ENCODE measurements around the gene KLK10. TPM values are rescaled to one million over a fixed set of nuclear protein-coding genes. Genes with fewer than 3 reads are reported as not detected.

Gene KLK10
- total and polyA plus RNA-seq, 4 experiments from 2014 or later, result not detected

- H3K27me3 Mint-ChIP-seq, result peaks cover 16 to 19% of the 10 kb centered on the region in 2 donors
- Histone ChIP-seq H3K9me3 (ENCODE audit: control insufficient read depth in 1 of 2, low read length in 2 of 2) (no peaks in the 10 kb centered on the region), H3K4me3 (ENCODE audit: low read length in 2 of 2) (no peak within 1 kb of the TSS), H3K4me1 (ENCODE audit: insufficient read depth, low read length) (no peaks in the 10 kb centered on the region), H3K27ac (ENCODE audit: low read depth, low read length) (no peak within 1 kb of the TSS), H3K27me3 (ENCODE audit: insufficient read depth, low read length) (no peaks in the 10 kb centered on the region), H3K36me3 (ENCODE audit: insufficient read depth, low read length) (no peaks in the 10 kb centered on the region)
- ChIA-PET POLR2A (ENCODE audit: partially characterized antibody) (no interaction called here), CTCF (ENCODE audit: partially characterized antibody) (no interaction called here)
- H3K36me3 Mint-ChIP-seq, result no peaks in the 10 kb centered on the region
- peak within 1 kb of the TSS in 2 of 7 donors; percentile 29 to 44 for H3K27ac Mint-ChIP-seq
- no peak for DNase-seq
- peaks cover 0 to 3% (median 0%) of the 10 kb centered on the region in 8 donors for H3K9me3 Mint-ChIP-seq
- no peak within 1 kb of the TSS for H3K4me3 Mint-ChIP-seq
- intact Hi-C loops (cut with micrococcal nuclease), result no loop called here
- H3K4me1 Mint-ChIP-seq, result no peaks in the 10 kb centered on the region
These were observed 15.2 kb upstream of the KLK10 start, which contains the start of gene KLK12 for GRCh38 chr19:51034704-51035103. Gene KLK12 (minus strand): TSS chr19:51035002. CDS start chr19:51034621, 381 bp downstream.

GRCh38 chr19:51031880-51032225 lies 12.3 kb upstream of the KLK10 start:
- H3K4me3 ChIP-seq (ENCODE audit: low read length in 2 of 2), result no peak overlapping the region
- no peaks in the 10 kb centered on the region for H3K27me3 ChIP-seq (ENCODE audit: insufficient read depth, low read length)
- Mint-ChIP-seq H3K9me3 (peaks cover 0 to 3% (median 0%) of the 10 kb centered on the region in 8 donors), H3K4me1 (peaks cover 0 to under 1% (median 0%) of the 10 kb centered on the region in 4 donors), H3K27ac (no peak overlapping the region), H3K36me3 (no peaks in the 10 kb centered on the region), H3K4me3 (no peak overlapping the region), H3K27me3 (peaks cover 20 to 28% of the 10 kb centered on the region in 2 donors)
- intact Hi-C loops (cut with micrococcal nuclease), result no loop called here
- H3K9me3 ChIP-seq (ENCODE audit: control insufficient read depth in 1 of 2, low read length in 2 of 2), result no peaks in the 10 kb centered on the region
- no peak for DNase-seq
- no peak overlapping the region for H3K27ac ChIP-seq (ENCODE audit: low read depth, low read length)
- CTCF ChIA-PET (ENCODE audit: partially characterized antibody), result no interaction called here
- no peaks in the 10 kb centered on the region for H3K4me1 ChIP-seq (ENCODE audit: insufficient read depth, low read length)
- H3K36me3 ChIP-seq (ENCODE audit: insufficient read depth, low read length), result no peaks in the 10 kb centered on the region
- POLR2A ChIA-PET (ENCODE audit: partially characterized antibody), result no interaction called here

- CTCF ChIA-PET (ENCODE audit: partially characterized antibody), result no interaction called here
These were observed 11.8 kb upstream of the KLK10 start for GRCh38 chr19:51031220-51031879.

GRCh38 chr19:51030631-51031030 lies 11.1 kb upstream of the KLK10 start:
- no peaks in the 10 kb centered on the region for H3K36me3 Mint-ChIP-seq
- Histone ChIP-seq H3K27ac (ENCODE audit: low read depth, low read length) (no peak overlapping the region), H3K4me3 (ENCODE audit: low read length in 2 of 2) (no peak overlapping the region), H3K27me3 (ENCODE audit: insufficient read depth, low read length) (no peaks in the 10 kb centered on the region), H3K36me3 (ENCODE audit: insufficient read depth, low read length) (no peaks in the 10 kb centered on the region), H3K9me3 (ENCODE audit: control insufficient read depth in 1 of 2, low read length in 2 of 2) (no peaks in the 10 kb centered on the region), H3K4me1 (ENCODE audit: insufficient read depth, low read length) (no peaks in the 10 kb centered on the region)
- H3K27ac Mint-ChIP-seq, result no peak overlapping the region
- peaks cover 0 to 3% (median under 1%) of the 10 kb centered on the region in 4 donors for H3K4me1 Mint-ChIP-seq
- POLR2A ChIA-PET (ENCODE audit: partially characterized antibody), result no interaction called here
- peaks cover 0 to 4% (median 0%) of the 10 kb centered on the region in 8 donors for H3K9me3 Mint-ChIP-seq
- H3K4me3 Mint-ChIP-seq, result no peak overlapping the region
- CTCF ChIA-PET (ENCODE audit: partially characterized antibody), result no interaction called here
- DNase-seq, result no peak
- H3K27me3 Mint-ChIP-seq, result peaks cover 23 to 31% of the 10 kb centered on the region in 2 donors
- intact Hi-C loops (cut with micrococcal nuclease), result no loop called here

More at GRCh38 chr19:51031220-51031879, 11.8 kb upstream of the KLK10 start:
- Mint-ChIP-seq H3K4me1 (peaks cover 0 to 3% (median under 1%) of the 10 kb centered on the region in 4 donors), H3K27me3 (peaks cover 23 to 31% of the 10 kb centered on the region in 2 donors), H3K36me3 (no peaks in the 10 kb centered on the region), H3K4me3 (no peak overlapping the region), H3K27ac (peak overlapping the region in 1 of 7 donors; percentile 48), H3K9me3 (peaks cover 0 to 4% (median 0%) of the 10 kb centered on the region in 8 donors)
- Histone ChIP-seq H3K4me3 (ENCODE audit: low read length in 2 of 2) (no peak overlapping the region), H3K4me1 (ENCODE audit: insufficient read depth, low read length) (no peaks in the 10 kb centered on the region), H3K27me3 (ENCODE audit: insufficient read depth, low read length) (no peaks in the 10 kb centered on the region), H3K9me3 (ENCODE audit: control insufficient read depth in 1 of 2, low read length in 2 of 2) (no peaks in the 10 kb centered on the region), H3K36me3 (ENCODE audit: insufficient read depth, low read length) (no peaks in the 10 kb centered on the region), H3K27ac (ENCODE audit: low read depth, low read length) (no peak overlapping the region)
- DNase-seq, result no peak
- intact Hi-C loops (cut with micrococcal nuclease), result no loop called here
- POLR2A ChIA-PET (ENCODE audit: partially characterized antibody), result no interaction called here

GRCh38 chr19:51029718-51030117 lies 10.2 kb upstream of the KLK10 start:
- intact Hi-C loops (cut with micrococcal nuclease), result no loop called here
- Mint-ChIP-seq H3K4me1 (peaks cover 0 to 3% (median under 1%) of the 10 kb centered on the region in 4 donors), H3K4me3 (no peak overlapping the region), H3K9me3 (peaks cover 0 to 4% (median 0%) of the 10 kb centered on the region in 8 donors), H3K27ac (no peak overlapping the region), H3K36me3 (no peaks in the 10 kb centered on the region), H3K27me3 (peaks cover 26 to 32% of the 10 kb centered on the region in 2 donors)
- DNase-seq, result no peak
- H3K4me3 ChIP-seq (ENCODE audit: low read length in 2 of 2), result no peak overlapping the region
- H3K9me3 ChIP-seq (ENCODE audit: control insufficient read depth in 1 of 2, low read length in 2 of 2), result no peaks in the 10 kb centered on the region
- H3K4me1 ChIP-seq (ENCODE audit: insufficient read depth, low read length), result no peaks in the 10 kb centered on the region
- no peaks in the 10 kb centered on the region for H3K36me3 ChIP-seq (ENCODE audit: insufficient read depth, low read length)
- CTCF ChIA-PET (ENCODE audit: partially characterized antibody), result no interaction called here
- no peaks in the 10 kb centered on the region for H3K27me3 ChIP-seq (ENCODE audit: insufficient read depth, low read length)
- no peak overlapping the region for H3K27ac ChIP-seq (ENCODE audit: low read depth, low read length)
- POLR2A ChIA-PET (ENCODE audit: partially characterized antibody), result no interaction called here

- Histone ChIP-seq H3K4me1 (ENCODE audit: insufficient read depth, low read length) (no peaks in the 10 kb centered on the region), H3K27ac (ENCODE audit: low read depth, low read length) (no peak overlapping the region), H3K36me3 (ENCODE audit: insufficient read depth, low read length) (no peaks in the 10 kb centered on the region), H3K27me3 (ENCODE audit: insufficient read depth, low read length) (no peaks in the 10 kb centered on the region), H3K4me3 (ENCODE audit: low read length in 2 of 2) (no peak overlapping the region), H3K9me3 (ENCODE audit: control insufficient read depth in 1 of 2, low read length in 2 of 2) (no peaks in the 10 kb centered on the region)
- POLR2A ChIA-PET (ENCODE audit: partially characterized antibody), result no interaction called here
- Mint-ChIP-seq H3K27me3 (peaks cover 24 to 29% of the 10 kb centered on the region in 2 donors), H3K4me3 (no peak overlapping the region), H3K36me3 (no peaks in the 10 kb centered on the region), H3K27ac (no peak overlapping the region), H3K4me1 (peaks cover 0 to 3% (median under 1%) of the 10 kb centered on the region in 4 donors), H3K9me3 (peaks cover 0 to 4% (median 0%) of the 10 kb centered on the region in 8 donors)
- CTCF ChIA-PET (ENCODE audit: partially characterized antibody), result no interaction called here
- intact Hi-C loops (cut with micrococcal nuclease), result no loop called here
- no peak for DNase-seq
These were observed 8.4 kb upstream of the KLK10 start for GRCh38 chr19:51027873-51028272.

GRCh38 chr19:51027126-51027806 lies 7.8 kb upstream of the KLK10 start:
- no peaks in the 10 kb centered on the region for H3K36me3 Mint-ChIP-seq
- H3K4me3 Mint-ChIP-seq, result no peak overlapping the region
- intact Hi-C loops (cut with micrococcal nuclease), result no loop called here
- no peaks in the 10 kb centered on the region for H3K27me3 ChIP-seq (ENCODE audit: insufficient read depth, low read length)
- DNase-seq, result no peak
- H3K36me3 ChIP-seq (ENCODE audit: insufficient read depth, low read length), result no peaks in the 10 kb centered on the region
- no peaks in the 10 kb centered on the region for H3K9me3 ChIP-seq (ENCODE audit: control insufficient read depth in 1 of 2, low read length in 2 of 2)
- no peak overlapping the region for H3K27ac ChIP-seq (ENCODE audit: low read depth, low read length)
- POLR2A ChIA-PET (ENCODE audit: partially characterized antibody), result no interaction called here
- H3K27me3 Mint-ChIP-seq, result peaks cover 28 to 34% of the 10 kb centered on the region in 2 donors
- CTCF ChIA-PET (ENCODE audit: partially characterized antibody), result no interaction called here
- H3K9me3 Mint-ChIP-seq, result peaks cover 0 to 4% (median 0%) of the 10 kb centered on the region in 8 donors
- H3K4me1 ChIP-seq (ENCODE audit: insufficient read depth, low read length), result no peaks in the 10 kb centered on the region
- no peak overlapping the region for H3K27ac Mint-ChIP-seq
- no peak overlapping the region for H3K4me3 ChIP-seq (ENCODE audit: low read length in 2 of 2)
- H3K4me1 Mint-ChIP-seq, result peaks cover 0 to 3% (median under 1%) of the 10 kb centered on the region in 4 donors

Data from CD4-positive, alpha-beta memory T cell (primary cell).